Measurements from ENCODE around the gene KCNA10.
A peak's percentile ranks its signal among the peaks of the same experiment; 100 is the strongest.

The KCNA10 gene

DNA sequence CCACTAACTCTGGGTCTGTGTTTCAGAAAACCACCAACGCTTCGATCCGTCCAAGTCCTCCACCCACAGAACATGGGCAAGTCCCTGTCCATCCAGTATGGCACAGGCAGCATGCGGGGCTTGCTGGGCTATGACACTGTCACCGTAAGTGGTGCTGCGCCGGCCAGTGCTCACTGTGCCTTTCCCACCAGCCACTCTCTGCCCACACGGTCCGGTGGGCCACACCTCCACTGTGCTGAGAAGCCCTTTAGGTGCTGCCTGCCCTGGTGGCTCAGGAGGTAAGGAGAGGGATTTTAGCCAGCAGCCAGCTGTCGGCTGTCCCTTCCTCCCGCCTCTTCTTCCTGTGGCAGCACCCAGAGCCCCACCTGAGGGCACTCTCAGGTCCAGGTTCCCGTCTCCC, 34.2 kb downstream of the KCNA10 start:
- Histone ChIP-seq H3K4me1 (ENCODE audit: control insufficient read depth, insufficient read depth, low read length) (no peaks in the 10 kb centered on the region), H3K9ac (ENCODE audit: low read depth, low read length) (no peak overlapping the region), H3K27me3 (ENCODE audit: control insufficient read depth, insufficient read depth, low read length) (no peaks in the 10 kb centered on the region), H3K4me3 (ENCODE audit: low read depth, low read length) (no peak overlapping the region), H3K9me3 (ENCODE audit: control insufficient read depth, insufficient read depth, low read length) (no peaks in the 10 kb centered on the region), H3K36me3 (ENCODE audit: control insufficient read depth, insufficient read depth, low read length) (no peaks in the 10 kb centered on the region)

DNA sequence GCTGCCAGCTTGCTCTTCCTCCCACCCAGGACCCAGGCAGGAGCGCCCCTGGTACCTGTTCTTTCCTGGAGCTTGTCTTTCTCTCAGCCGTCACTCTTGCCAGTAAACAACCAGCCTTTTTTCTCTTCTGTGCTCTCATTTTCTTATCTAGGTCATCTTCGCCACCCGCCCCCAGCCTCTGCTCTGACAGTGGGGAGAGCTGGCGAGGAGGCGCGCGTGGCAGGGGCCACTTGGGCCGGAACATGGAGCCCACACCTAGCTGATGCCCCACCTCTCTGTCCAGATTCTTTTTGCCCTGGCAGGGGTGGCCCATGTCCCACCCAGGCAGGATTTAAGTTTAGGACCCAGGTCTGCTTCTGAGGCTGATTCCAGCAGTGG, 35.7 kb downstream of the KCNA10 start:
- no peaks in the 10 kb centered on the region for H3K4me1 ChIP-seq (ENCODE audit: control insufficient read depth, insufficient read depth, low read length)
- no peaks in the 10 kb centered on the region for H3K36me3 ChIP-seq (ENCODE audit: control insufficient read depth, insufficient read depth, low read length)
- no peak overlapping the region for H3K9ac ChIP-seq (ENCODE audit: low read depth, low read length)
- H3K27me3 ChIP-seq (ENCODE audit: control insufficient read depth, insufficient read depth, low read length), result no peaks in the 10 kb centered on the region
- no peaks in the 10 kb centered on the region for H3K9me3 ChIP-seq (ENCODE audit: control insufficient read depth, insufficient read depth, low read length)
- H3K4me3 ChIP-seq (ENCODE audit: low read depth, low read length), result no peak overlapping the region

DNA sequence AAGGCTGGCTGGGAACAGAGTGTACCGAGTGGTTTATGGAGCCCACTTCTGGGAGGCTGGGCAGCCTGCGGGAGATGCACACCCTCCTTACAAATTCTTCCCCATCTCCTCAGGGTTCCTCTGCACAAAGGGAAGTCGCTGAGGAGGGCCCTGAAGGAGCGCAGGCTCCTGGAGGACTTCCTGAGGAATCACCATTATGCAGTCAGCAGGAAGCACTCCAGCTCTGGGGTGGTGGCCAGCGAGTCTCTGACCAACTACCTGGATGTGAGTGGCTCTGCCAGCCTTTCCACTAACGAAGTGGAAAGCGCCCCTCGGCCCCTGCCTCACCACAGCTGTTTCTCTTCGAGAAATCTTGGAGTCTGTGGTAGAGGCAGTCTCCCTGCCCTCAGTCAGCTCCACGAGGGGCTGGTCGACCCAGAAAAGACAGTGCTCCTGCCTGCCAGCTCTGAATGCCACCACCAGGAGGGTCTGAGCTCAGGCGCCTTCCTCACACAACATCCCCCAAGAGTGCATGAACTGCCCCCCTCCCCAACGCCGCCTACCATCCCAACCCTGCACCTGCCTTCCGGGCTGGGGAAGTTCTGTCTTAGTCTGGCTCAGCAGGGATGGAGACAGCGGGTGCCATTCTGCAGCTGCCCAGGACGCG, 36.2 kb downstream of the KCNA10 start:
- Histone ChIP-seq H3K4me3 (ENCODE audit: low read depth, low read length) (no peak overlapping the region), H3K27me3 (ENCODE audit: control insufficient read depth, insufficient read depth, low read length) (no peaks in the 10 kb centered on the region), H3K9ac (ENCODE audit: low read depth, low read length) (no peak overlapping the region), H3K4me1 (ENCODE audit: control insufficient read depth, insufficient read depth, low read length) (no peaks in the 10 kb centered on the region), H3K9me3 (ENCODE audit: control insufficient read depth, insufficient read depth, low read length) (no peaks in the 10 kb centered on the region), H3K36me3 (ENCODE audit: control insufficient read depth, insufficient read depth, low read length) (no peaks in the 10 kb centered on the region)

DNA sequence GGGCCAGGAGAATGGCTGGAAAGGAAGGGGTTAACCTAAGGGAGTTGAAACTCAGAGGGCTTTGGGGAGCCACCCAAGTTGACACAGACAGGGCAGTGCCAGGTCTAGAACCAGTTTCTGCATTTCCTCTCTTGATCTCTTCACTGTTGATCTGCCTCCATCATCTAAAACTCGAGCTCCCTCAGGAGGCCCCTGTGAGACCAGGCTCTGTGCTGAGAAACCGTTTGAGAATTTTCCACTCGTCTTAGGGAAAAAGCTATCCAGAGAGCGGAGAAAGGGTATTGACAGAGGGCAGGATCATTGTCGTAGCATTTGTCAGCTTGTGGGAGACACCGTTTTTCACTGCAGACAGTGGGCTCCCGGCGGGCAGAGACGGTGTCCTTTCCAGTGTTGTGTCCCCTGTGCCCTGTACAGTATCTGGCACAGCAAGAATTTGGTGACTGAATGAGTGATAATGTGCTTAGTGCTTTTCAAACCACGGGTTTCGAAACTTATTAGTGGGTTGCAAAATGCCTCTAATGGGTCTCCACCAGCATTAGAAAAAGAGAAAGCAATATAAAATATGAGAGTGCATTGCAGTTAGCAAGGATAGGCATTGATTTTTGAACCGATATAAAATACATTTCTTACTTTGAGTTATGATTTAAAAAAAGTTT, 36.9 kb downstream of the KCNA10 start:
- H3K4me1 ChIP-seq (ENCODE audit: control insufficient read depth, insufficient read depth, low read length), result no peaks in the 10 kb centered on the region
- H3K36me3 ChIP-seq (ENCODE audit: control insufficient read depth, insufficient read depth, low read length), result no peaks in the 10 kb centered on the region
- no peaks in the 10 kb centered on the region for H3K9me3 ChIP-seq (ENCODE audit: control insufficient read depth, insufficient read depth, low read length)
- H3K4me3 ChIP-seq (ENCODE audit: low read depth, low read length), result no peak overlapping the region
- no peaks in the 10 kb centered on the region for H3K27me3 ChIP-seq (ENCODE audit: control insufficient read depth, insufficient read depth, low read length)
- H3K9ac ChIP-seq (ENCODE audit: low read depth, low read length), result no peak overlapping the region

DNA sequence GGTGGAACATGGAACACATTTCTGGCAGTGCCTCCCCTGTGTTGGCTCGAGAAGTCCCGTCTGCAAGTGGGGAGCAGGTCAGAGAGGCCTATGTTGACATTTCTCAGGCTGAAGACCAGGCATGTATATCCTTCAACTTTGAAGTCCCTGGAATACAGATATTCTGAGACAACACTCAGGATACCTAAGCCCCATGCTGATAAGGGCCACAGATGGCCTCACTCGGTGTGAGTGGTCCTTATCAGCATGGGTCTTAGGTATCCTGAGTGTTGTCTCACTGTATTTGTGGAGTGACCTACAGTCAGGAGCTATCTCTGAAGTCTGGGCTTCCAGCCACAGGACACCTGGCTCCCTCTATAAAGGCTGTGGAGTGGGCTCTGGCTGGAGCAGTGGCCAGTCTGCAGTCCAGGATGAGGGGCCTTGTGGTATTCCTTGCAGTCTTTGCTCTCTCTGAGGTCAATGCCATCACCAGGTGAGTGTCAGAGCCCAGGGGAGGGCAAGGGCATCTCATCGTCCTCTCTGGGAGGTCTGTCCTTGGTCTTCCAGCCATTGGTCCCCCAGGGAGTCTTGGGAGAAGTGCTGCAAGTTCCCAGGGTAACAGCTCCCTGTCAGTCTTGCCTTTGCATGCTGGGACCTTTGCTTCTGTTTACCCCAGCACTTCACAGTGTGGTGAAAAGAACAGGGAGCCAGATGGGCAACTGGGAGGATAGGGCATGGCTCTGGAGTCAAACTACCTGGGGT, 38.4 kb downstream of the KCNA10 start:
- no peaks in the 10 kb centered on the region for H3K9me3 ChIP-seq (ENCODE audit: control insufficient read depth, insufficient read depth, low read length)
- H3K36me3 ChIP-seq (ENCODE audit: control insufficient read depth, insufficient read depth, low read length), result no peaks in the 10 kb centered on the region
- H3K4me1 ChIP-seq (ENCODE audit: control insufficient read depth, insufficient read depth, low read length), result no peaks in the 10 kb centered on the region
- H3K9ac ChIP-seq (ENCODE audit: low read depth, low read length), result no peak overlapping the region
- H3K4me3 ChIP-seq (ENCODE audit: low read depth, low read length), result no peak overlapping the region
- H3K27me3 ChIP-seq (ENCODE audit: control insufficient read depth, insufficient read depth, low read length), result no peaks in the 10 kb centered on the region

DNA sequence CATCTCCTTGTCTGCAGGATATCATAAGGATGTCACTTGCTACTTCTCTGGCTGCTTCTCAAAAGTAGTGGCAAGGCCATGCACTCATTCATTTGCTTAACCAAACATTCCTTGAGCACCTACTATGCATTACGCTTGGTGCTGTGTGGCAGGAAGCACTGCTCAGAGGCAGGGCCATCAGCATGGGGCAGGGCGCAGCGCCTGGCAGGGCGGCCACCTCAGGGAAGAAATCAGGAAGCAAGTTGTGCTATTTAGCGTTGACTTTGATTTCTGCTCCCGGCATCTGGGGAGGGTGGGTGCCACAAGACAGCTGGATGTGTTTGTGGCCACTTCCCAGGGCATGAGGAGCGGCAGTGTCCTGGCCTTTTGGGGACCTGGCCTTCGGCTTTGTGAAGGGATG, 40.1 kb downstream of the KCNA10 start:
- H3K4me3 ChIP-seq (ENCODE audit: low read depth, low read length), result no peak overlapping the region
- H3K9ac ChIP-seq (ENCODE audit: low read depth, low read length), result peak overlapping the region; percentile 5
- no peaks in the 10 kb centered on the region for H3K36me3 ChIP-seq (ENCODE audit: control insufficient read depth, insufficient read depth, low read length)
- H3K4me1 ChIP-seq (ENCODE audit: control insufficient read depth, insufficient read depth, low read length), result no peaks in the 10 kb centered on the region
- no peaks in the 10 kb centered on the region for H3K27me3 ChIP-seq (ENCODE audit: control insufficient read depth, insufficient read depth, low read length)
- H3K9me3 ChIP-seq (ENCODE audit: control insufficient read depth, insufficient read depth, low read length), result no peaks in the 10 kb centered on the region

DNA sequence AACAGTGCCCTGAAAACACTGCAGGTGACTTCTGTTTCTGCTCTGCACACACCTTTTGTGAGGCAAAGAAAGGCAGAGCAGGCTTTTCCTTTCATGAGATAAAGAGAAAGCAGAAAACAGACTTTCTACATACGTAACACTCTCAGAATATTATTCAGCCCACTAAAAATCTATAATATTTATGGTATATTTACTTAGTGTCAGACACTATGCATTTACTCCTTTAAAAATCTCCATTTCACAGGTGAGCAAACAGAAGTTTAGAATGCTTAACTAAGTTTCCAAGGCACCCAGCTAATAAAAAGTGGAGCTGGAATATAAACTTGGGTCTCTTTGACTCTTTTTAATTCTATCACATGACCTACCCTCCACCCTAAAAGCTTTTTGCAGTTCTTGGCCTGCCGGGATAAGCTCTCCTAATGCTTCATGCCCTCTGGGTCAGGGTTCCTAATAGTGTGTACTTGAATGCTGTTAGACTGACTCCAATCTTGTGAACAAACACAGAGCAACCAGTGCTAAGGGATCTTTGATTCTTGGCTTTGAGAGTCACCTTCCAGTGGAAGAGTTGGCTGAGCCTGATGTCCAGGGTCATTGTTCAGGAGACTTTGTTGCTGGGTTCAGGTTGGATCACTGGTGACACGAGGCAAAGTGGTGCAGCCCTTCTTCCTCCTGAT, 40.9 kb downstream of the KCNA10 start:
- Histone ChIP-seq H3K4me1 (ENCODE audit: control insufficient read depth, insufficient read depth, low read length) (no peaks in the 10 kb centered on the region), H3K9me3 (ENCODE audit: control insufficient read depth, insufficient read depth, low read length) (no peaks in the 10 kb centered on the region), H3K27me3 (ENCODE audit: control insufficient read depth, insufficient read depth, low read length) (no peaks in the 10 kb centered on the region), H3K4me3 (ENCODE audit: low read depth, low read length) (no peak overlapping the region), H3K36me3 (ENCODE audit: control insufficient read depth, insufficient read depth, low read length) (no peaks in the 10 kb centered on the region), H3K9ac (ENCODE audit: low read depth, low read length) (no peak overlapping the region)

DNA sequence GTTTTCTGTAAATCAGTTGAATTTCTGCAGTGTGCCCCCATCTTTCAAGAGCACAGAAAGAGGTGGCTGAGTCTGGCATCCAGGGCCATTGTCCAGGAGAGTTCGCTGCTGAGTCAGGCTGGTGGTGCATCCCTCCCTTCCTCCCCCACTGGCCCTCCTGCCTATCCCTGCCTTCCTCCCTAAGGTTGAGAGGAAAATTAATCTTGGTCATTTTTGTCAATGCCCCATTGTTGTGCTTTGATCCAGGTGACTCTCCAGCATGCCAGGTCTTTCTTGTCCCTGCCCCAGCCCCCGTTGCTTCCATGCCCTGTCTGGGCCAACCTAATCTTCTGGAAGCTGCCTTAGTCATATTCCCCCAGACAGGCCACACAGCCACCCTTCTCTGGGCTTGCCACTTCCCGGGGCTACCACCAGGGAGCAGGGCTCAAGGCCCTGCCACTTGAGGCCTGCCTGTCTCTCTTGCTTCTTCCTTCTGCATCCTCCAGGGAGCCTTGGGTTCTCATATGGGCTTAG, 41.5 kb downstream of the KCNA10 start:
- Histone ChIP-seq H3K4me1 (ENCODE audit: control insufficient read depth, insufficient read depth, low read length) (no peaks in the 10 kb centered on the region), H3K9me3 (ENCODE audit: control insufficient read depth, insufficient read depth, low read length) (no peaks in the 10 kb centered on the region), H3K4me3 (ENCODE audit: low read depth, low read length) (no peak overlapping the region), H3K9ac (ENCODE audit: low read depth, low read length) (no peak overlapping the region), H3K27me3 (ENCODE audit: control insufficient read depth, insufficient read depth, low read length) (no peaks in the 10 kb centered on the region), H3K36me3 (ENCODE audit: control insufficient read depth, insufficient read depth, low read length) (no peaks in the 10 kb centered on the region)

DNA sequence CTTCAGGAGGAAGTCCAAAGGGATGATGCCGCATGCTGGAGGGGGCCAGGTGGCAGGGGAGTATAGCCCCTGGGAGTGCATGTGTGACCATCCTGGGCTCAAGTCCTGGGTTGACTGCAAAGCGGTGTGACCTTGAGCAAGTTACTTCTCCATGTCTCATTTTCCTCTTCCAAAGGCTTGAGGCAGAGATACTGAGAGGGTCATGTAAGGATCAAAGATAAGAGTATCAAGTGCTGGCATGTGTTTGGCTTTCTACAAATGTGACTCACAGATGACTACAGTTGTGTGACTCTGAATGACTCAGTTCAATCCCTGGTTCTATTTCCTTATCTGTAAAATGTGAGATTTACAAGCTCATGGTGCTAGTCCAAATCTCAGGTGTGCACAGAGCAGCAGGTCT, 41.9 kb downstream of the KCNA10 start:
- Histone ChIP-seq H3K4me1 (ENCODE audit: control insufficient read depth, insufficient read depth, low read length) (no peaks in the 10 kb centered on the region), H3K9me3 (ENCODE audit: control insufficient read depth, insufficient read depth, low read length) (no peaks in the 10 kb centered on the region), H3K36me3 (ENCODE audit: control insufficient read depth, insufficient read depth, low read length) (no peaks in the 10 kb centered on the region), H3K9ac (ENCODE audit: low read depth, low read length) (no peak overlapping the region), H3K27me3 (ENCODE audit: control insufficient read depth, insufficient read depth, low read length) (no peaks in the 10 kb centered on the region), H3K4me3 (ENCODE audit: low read depth, low read length) (no peak overlapping the region)

DNA sequence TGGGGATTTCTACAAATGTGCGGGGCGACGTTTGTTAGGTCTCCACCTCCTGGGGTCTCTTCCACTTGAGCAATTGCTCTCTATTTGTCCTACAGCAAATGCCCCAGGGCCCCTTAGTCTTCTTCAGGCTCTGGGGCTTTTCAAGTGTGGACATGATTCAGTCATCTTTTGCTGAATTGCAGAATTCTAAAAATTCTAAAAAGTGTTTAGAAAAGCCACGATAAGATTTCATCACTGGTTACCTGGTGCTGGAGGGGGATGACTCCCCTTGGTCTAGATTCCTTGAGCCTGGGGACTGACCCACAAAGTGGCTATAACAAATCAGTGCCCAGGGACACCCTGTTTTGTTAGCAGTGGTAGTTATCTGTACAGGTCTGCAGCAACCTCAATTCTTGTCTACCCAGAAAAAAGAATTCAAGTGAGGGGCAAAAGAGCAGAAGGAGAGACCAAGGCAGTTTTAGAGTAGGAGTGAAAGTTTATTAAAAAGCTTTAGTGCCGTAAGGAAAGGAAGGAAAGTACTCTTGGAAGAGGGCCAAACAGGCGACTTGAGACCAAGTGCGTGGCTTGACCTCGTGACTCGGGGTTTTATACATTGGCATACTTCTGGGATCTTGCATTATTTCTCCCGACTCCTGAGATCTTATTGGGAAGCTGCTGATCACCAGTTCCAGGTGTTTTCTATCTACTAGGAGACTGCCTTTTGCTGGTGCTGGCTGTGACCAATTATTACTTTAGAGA, 42.8 kb downstream of the KCNA10 start:
- no peaks in the 10 kb centered on the region for H3K36me3 ChIP-seq (ENCODE audit: control insufficient read depth, insufficient read depth, low read length)
- no peaks in the 10 kb centered on the region for H3K27me3 ChIP-seq (ENCODE audit: control insufficient read depth, insufficient read depth, low read length)
- H3K4me3 ChIP-seq (ENCODE audit: low read depth, low read length), result no peak overlapping the region
- H3K9ac ChIP-seq (ENCODE audit: low read depth, low read length), result no peak overlapping the region
- H3K9me3 ChIP-seq (ENCODE audit: control insufficient read depth, insufficient read depth, low read length), result no peaks in the 10 kb centered on the region
- no peaks in the 10 kb centered on the region for H3K4me1 ChIP-seq (ENCODE audit: control insufficient read depth, insufficient read depth, low read length)

DNA sequence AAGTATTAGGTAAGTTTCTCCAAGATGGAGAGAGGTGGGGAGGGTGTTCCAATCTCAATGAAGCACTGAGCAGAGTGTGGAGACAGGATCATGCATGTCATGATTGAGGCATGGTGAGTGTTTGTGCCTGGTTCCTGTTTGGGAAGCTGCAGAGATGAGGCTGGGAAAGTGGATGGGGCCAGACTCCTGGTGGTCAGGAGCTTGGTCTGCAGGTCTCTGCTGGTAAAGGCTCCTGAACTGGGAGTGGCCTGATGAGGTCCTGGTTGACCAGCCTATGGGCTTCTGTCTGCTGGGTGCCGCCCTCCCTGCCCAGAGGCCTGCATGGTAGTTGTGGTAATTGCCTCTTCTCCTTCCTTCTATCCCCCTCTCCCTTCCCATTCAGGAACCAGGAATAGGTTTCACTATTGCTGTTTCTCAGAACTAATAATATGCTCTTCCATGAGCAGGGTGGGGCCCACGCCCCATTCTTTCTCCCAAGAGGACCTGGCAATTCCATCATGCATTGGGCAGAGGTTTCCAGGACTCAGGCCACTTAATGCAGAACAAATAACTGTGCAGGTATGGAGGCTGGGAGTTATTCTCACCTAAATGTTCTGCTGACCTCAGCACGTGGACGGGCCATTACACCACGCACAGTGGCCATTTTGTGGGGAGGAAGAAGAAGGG, 43.5 kb downstream of the KCNA10 start:
- Histone ChIP-seq H3K27me3 (ENCODE audit: control insufficient read depth, insufficient read depth, low read length) (no peaks in the 10 kb centered on the region), H3K9me3 (ENCODE audit: control insufficient read depth, insufficient read depth, low read length) (no peaks in the 10 kb centered on the region), H3K9ac (ENCODE audit: low read depth, low read length) (no peak overlapping the region), H3K4me1 (ENCODE audit: control insufficient read depth, insufficient read depth, low read length) (no peaks in the 10 kb centered on the region), H3K36me3 (ENCODE audit: control insufficient read depth, insufficient read depth, low read length) (no peaks in the 10 kb centered on the region), H3K4me3 (ENCODE audit: low read depth, low read length) (no peak overlapping the region)
